Measurements from ENCODE around the gene CEP112.
"Not testable (repeated sequence)": the region's sequence is repeated elsewhere in the genome, so short reads cannot be mapped to it uniquely, and the experiment has no call there.

Gene CEP112

DNA sequence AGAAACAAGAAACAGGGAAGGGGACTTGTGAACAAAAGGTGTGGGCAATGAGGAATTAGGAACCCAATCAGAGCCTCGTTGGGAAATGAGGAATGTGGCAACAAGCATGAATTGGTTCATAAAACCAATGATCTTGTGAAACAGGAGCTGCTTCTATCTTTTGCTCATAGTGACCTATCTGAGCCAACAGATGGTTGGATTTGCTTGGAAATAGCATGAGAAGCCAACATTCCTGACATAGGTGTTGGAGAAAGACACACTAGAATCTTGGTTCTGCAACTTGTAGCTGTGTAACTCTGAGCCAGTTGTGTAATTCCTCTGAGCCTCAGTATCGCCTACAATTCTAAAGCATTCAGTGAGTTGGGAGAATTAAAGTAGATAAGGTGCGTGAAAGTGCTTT is 378.6 kb downstream of the CEP112 start:
- CTCF ChIA-PET: no interaction called here
- DNase-seq (ENCODE audit: extremely low spot score): no peak
- TF ChIP-seq, protein P1, sequence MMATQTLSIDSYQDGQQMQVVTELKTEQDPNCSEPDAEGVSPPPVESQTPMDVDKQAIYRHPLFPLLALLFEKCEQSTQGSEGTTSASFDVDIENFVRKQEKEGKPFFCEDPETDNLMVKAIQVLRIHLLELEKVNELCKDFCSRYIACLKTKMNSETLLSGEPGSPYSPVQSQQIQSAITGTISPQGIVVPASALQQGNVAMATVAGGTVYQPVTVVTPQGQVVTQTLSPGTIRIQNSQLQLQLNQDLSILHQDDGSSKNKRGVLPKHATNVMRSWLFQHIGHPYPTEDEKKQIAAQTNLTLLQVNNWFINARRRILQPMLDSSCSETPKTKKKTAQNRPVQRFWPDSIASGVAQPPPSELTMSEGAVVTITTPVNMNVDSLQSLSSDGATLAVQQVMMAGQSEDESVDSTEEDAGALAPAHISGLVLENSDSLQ (IDR thresholded peaks at IDR 0.05): no peak
- no peak for TF ChIP-seq BHLHE40 (IDR thresholded peaks at IDR 0.05; ENCODE audit: borderline replicate concordance)
- TF ChIP-seq CTBP1 (IDR thresholded peaks at IDR 0.05; ENCODE audit: borderline replicate concordance): no peak
- TF ChIP-seq TARDBP (IDR thresholded peaks at IDR 0.05): no peak
- no peak for TF ChIP-seq ARNT (IDR thresholded peaks at IDR 0.05)
- TF ChIP-seq SP1 (IDR thresholded peaks at IDR 0.05): no peak
- TF ChIP-seq L3MBTL2 (conservative IDR thresholded peaks at IDR 0.05): no peak
- TF ChIP-seq HDGF (IDR thresholded peaks at IDR 0.05; ENCODE audit: borderline replicate concordance): no peak
- no peak for TF ChIP-seq LEF1 (IDR thresholded peaks at IDR 0.05; ENCODE audit: borderline replicate concordance)
- POLR2A ChIA-PET: no interaction called here

DNA sequence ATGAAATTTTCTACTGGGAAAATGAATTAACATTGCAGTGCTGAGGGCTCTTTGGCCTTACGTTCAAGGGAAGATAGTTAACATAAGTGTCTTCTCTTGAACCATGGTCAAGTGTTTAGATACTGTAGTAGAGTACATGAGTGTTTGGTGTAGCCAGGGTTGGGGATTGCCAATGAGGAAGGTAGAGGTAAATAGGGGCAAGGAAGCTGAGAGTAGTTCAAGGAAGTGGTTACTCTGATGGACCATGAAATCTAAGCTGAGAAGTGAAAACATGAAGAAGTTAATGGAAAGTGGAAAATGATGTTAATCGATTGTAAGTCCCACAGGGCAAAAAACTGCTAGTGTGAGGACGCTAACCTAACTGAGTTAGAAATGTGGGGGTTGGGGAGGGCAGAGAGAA is 380.9 kb downstream of the CEP112 start:
- no peak for DNase-seq (ENCODE audit: extremely low spot score)
- ChIA-PET POLR2A (no interaction called here), CTCF (interaction anchor here (0.7 kb wide), 1 partner anchor 35 kb away, joined by 3 read pairs; no protein-coding TSS in a partner anchor)
- TF ChIP-seq ARNT (IDR thresholded peaks at IDR 0.05) (no peak), ELF4 (IDR thresholded peaks at IDR 0.05) (no peak), SUZ12 (IDR thresholded peaks at IDR 0.05) (no peak), HDGF (IDR thresholded peaks at IDR 0.05; ENCODE audit: borderline replicate concordance) (no peak), SP1 (IDR thresholded peaks at IDR 0.05) (no peak), NFRKB (IDR thresholded peaks at IDR 0.05) (no peak), FOXK2 (IDR thresholded peaks at IDR 0.05) (no peak), ZNF384 (IDR thresholded peaks at IDR 0.05) (no peak), BHLHE40 (IDR thresholded peaks at IDR 0.05; ENCODE audit: borderline replicate concordance) (no peak), FOXM1 (IDR thresholded peaks at IDR 0.05; ENCODE audit: borderline replicate concordance) (no peak), LEF1 (IDR thresholded peaks at IDR 0.05; ENCODE audit: borderline replicate concordance) (no peak), CTBP1 (IDR thresholded peaks at IDR 0.05; ENCODE audit: borderline replicate concordance) (no peak), FOXA1 (IDR thresholded peaks at IDR 0.05) (no peak), TARDBP (IDR thresholded peaks at IDR 0.05) (no peak)
- TF ChIP-seq, protein P1 (IDR thresholded peaks at IDR 0.05): no peak

DNA sequence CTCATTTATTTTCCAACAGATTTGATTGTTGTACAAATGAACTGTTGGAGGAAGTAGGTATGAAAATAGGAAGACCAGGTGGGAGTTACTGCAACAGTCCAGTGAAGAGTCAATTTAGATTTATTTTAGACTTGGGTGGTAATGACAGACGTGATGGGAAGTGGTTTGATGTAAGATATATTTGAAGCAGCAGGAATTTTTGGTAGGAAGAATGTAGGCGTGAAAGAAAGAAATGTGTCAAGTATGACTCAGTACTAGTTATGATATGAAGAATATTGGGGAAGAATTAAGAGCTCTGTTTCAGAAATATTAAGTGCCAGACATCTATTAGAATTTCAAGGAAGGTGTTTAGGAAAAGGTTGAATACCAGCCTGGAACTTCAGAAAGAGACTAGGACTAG is 382.6 kb downstream of the CEP112 start:
- ChIA-PET CTCF (no interaction called here), POLR2A (no interaction called here)
- no peak for DNase-seq (ENCODE audit: extremely low spot score)
- no peak for TF ChIP-seq FOXM1 (IDR thresholded peaks at IDR 0.05; ENCODE audit: borderline replicate concordance)

DNA sequence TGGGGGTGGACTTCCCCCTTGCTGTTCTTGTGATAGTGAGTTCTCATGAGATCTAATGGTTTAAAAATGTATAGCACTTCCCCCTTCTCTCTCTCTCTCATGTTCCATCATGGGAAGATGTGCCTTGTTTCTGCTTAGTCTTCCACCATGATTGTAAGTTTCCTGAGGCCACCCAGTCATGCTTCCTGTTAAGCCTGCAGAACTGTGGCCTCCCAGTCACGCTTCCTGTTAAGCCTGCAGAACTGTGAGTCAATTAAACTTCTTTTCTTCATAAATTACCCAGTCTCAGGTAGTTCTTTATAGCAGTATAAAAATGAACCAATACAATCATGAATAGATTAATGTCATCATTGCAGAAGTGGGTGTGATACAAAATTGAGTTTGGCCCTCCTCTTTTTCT is 383.4 kb downstream of the CEP112 start:
- CTCF ChIA-PET; DNase-seq (ENCODE audit: extremely low spot score); POLR2A ChIA-PET: not testable (repeated sequence)

DNA sequence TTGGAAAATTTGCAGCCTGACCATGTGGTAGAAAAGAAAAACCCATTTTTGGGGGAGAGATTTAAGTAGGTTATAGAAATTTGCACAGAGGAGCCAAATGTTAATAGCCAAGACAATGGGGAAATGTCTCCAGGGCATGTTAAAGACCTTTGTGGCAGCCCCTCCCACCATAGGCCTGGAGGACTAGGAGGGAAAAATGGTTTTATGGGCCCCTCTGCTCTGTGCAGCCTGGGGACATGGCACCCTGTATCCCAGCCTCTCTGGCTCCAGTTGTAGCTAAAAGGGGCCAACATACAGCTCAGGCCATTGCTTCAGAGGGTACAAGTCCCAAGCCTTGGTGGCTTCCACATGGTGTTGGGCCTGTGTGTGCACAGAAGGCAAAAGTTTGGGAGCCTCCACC is 384.6 kb downstream of the CEP112 start:
- ChIA-PET POLR2A (no interaction called here), CTCF (no interaction called here)
- TF ChIP-seq LEF1 (IDR thresholded peaks at IDR 0.05; ENCODE audit: borderline replicate concordance) (no peak), FOXK2 (IDR thresholded peaks at IDR 0.05) (no peak), SUZ12 (IDR thresholded peaks at IDR 0.05) (no peak), SP1 (IDR thresholded peaks at IDR 0.05) (no peak), TARDBP (IDR thresholded peaks at IDR 0.05) (no peak), ELF4 (IDR thresholded peaks at IDR 0.05) (no peak), ZNF384 (IDR thresholded peaks at IDR 0.05) (no peak), NFRKB (IDR thresholded peaks at IDR 0.05) (no peak), L3MBTL2 (conservative IDR thresholded peaks at IDR 0.05) (no peak), HDGF (IDR thresholded peaks at IDR 0.05; ENCODE audit: borderline replicate concordance) (no peak), ARNT (IDR thresholded peaks at IDR 0.05) (no peak), FOXA1 (IDR thresholded peaks at IDR 0.05) (no peak), FOXM1 (IDR thresholded peaks at IDR 0.05; ENCODE audit: borderline replicate concordance) (no peak), CTBP1 (IDR thresholded peaks at IDR 0.05; ENCODE audit: borderline replicate concordance) (no peak), BHLHE40 (IDR thresholded peaks at IDR 0.05; ENCODE audit: borderline replicate concordance) (no peak)
- TF ChIP-seq, protein P1 (IDR thresholded peaks at IDR 0.05): no peak

DNA sequence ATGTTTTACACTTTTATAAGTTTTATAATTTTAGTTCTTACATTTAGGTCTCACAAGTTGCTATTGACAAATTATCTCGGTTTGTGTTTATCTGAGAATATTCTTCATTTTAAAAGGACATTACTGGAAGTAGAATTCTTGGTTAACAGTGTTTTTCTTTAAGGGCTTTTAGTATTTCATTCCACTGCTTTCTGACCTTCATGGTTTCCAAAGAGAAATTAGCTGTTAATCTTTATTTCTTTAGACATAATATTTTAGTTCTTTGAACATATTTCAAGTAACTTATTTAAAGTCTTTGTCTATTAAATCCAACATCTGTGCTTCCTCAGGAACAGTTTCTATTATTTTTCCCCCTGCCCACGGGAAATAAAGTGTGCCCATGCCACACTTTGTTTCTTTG is 390.4 kb downstream of the CEP112 start:
- ChIA-PET CTCF (no interaction called here), POLR2A (no interaction called here)
- no peak for TF ChIP-seq ELF4 (IDR thresholded peaks at IDR 0.05)
- no peak for TF ChIP-seq ZNF384 (IDR thresholded peaks at IDR 0.05)

More for the DNA sequence above, 384.6 kb downstream of the CEP112 start:
- DNase-seq (ENCODE audit: extremely low spot score): no peak

DNA sequence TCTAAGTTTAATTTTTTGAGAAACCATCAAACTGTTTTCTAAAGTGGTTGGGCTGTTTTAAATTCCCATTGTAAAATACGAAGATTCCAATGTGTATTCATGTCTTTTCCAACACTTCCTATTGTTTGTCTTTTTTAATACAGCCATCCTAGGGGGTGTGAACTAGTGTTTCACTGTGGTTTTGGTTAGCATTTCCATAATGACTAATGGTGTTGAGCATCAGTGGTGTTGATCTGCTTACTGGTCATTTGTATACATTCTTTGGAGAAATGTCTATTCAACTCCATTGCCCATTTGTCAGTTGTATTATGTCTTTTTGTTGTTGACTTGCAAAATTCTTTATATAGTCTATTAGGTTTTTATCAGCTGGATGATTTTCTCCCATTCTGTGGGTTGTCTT is 391.3 kb downstream of the CEP112 start:
- TF ChIP-seq CTBP1 (IDR thresholded peaks at IDR 0.05; ENCODE audit: borderline replicate concordance) (no peak), ELF4 (IDR thresholded peaks at IDR 0.05) (no peak), TARDBP (IDR thresholded peaks at IDR 0.05) (no peak), SP1 (IDR thresholded peaks at IDR 0.05) (no peak), SUZ12 (IDR thresholded peaks at IDR 0.05) (no peak), FOXA1 (IDR thresholded peaks at IDR 0.05) (no peak), BHLHE40 (IDR thresholded peaks at IDR 0.05; ENCODE audit: borderline replicate concordance) (no peak), L3MBTL2 (conservative IDR thresholded peaks at IDR 0.05) (no peak), NFRKB (IDR thresholded peaks at IDR 0.05) (no peak), LEF1 (IDR thresholded peaks at IDR 0.05; ENCODE audit: borderline replicate concordance) (no peak), FOXK2 (IDR thresholded peaks at IDR 0.05) (no peak), ZNF384 (IDR thresholded peaks at IDR 0.05) (no peak), FOXM1 (IDR thresholded peaks at IDR 0.05; ENCODE audit: borderline replicate concordance) (no peak), HDGF (IDR thresholded peaks at IDR 0.05; ENCODE audit: borderline replicate concordance) (no peak)
- TF ChIP-seq, protein P1 (IDR thresholded peaks at IDR 0.05): no peak
- POLR2A ChIA-PET: no interaction called here
- CTCF ChIA-PET: no interaction called here

More for the DNA sequence above, 390.4 kb downstream of the CEP112 start:
- no peak for DNase-seq (ENCODE audit: extremely low spot score)

More for the DNA sequence above, 391.3 kb downstream of the CEP112 start:
- no peak for DNase-seq (ENCODE audit: extremely low spot score)

Measured in HEK293T (cell line).